ENCODE data around the gene SORCS3.

SORCS3 gene

DNA sequence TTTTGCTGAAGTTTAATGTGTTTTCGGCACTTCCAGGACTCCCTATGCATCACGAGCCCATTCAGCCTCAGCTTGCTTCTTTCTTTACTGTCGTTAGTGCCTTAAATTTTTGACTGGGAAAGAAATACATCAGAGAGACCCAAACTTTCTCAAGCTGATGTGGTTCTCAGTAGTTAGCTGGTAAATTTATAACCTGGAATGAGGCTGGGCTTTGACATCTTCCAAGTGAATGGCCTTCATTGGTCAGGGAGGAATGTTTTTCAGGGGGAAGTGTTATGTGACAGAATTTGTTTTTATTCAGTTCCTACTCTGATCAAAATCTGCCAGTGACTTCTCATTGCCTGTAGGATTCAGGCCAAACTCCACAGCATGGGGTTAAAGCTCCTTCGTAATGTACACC lies 296.9 kb downstream of the SORCS3 start:
- no peak for DNase-seq (ENCODE audit: low read depth)
- H3K4me3 ChIP-seq (ENCODE audit: low read length): no peak overlapping the region
- TF ChIP-seq, protein P1, sequence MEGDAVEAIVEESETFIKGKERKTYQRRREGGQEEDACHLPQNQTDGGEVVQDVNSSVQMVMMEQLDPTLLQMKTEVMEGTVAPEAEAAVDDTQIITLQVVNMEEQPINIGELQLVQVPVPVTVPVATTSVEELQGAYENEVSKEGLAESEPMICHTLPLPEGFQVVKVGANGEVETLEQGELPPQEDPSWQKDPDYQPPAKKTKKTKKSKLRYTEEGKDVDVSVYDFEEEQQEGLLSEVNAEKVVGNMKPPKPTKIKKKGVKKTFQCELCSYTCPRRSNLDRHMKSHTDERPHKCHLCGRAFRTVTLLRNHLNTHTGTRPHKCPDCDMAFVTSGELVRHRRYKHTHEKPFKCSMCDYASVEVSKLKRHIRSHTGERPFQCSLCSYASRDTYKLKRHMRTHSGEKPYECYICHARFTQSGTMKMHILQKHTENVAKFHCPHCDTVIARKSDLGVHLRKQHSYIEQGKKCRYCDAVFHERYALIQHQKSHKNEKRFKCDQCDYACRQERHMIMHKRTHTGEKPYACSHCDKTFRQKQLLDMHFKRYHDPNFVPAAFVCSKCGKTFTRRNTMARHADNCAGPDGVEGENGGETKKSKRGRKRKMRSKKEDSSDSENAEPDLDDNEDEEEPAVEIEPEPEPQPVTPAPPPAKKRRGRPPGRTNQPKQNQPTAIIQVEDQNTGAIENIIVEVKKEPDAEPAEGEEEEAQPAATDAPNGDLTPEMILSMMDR (IDR thresholded peaks at IDR 0.05; ENCODE audit: insufficient read depth, low read depth, low read length, missing control alignments): no peak

- no peak for DNase-seq (ENCODE audit: low read depth)
- no peak overlapping the region for H3K4me3 ChIP-seq (ENCODE audit: low read length)
- TF ChIP-seq, protein P1 (IDR thresholded peaks at IDR 0.05; ENCODE audit: insufficient read depth, low read depth, low read length, missing control alignments): no peak
Observed at GRCh38 chr10:104941662-104942061, 300.6 kb downstream of the SORCS3 start.

GRCh38 chr10:104947314-104947713 lies 306.2 kb downstream of the SORCS3 start:
- TF ChIP-seq, protein P1 (IDR thresholded peaks at IDR 0.05; ENCODE audit: insufficient read depth, low read depth, low read length, missing control alignments): no peak
- no peak for DNase-seq (ENCODE audit: low read depth)
- no peak overlapping the region for H3K4me3 ChIP-seq (ENCODE audit: low read length)

DNA sequence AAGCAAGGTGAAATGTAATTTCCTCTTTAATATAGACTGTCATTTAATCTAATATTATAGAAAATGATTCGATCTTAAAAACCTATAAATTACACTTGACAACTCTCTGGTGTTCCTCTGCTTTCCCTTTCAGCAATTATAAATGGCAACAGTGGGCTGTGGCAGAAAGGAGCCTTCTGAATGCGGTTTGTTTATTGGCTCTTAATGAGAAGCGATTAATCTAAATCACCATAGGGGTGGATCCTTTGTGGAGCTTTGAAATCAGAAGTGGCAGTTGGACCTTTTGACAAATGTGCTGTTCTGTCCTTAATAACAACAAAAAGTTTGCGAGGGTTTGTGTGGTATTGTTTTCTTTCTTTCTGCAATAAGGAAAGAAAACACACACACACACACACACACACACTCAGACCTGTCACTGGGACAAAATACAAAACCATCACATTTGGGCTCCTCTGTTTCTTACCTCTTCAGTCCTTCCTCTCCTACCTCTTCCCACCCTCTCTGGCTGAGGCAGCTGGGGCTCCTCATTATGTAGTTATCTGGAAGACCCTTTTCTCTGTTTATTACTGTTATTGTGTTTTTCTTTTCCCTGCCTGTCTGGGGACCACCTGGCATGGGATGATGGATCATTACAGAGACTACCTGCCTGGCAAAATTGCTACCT lies 316.2 kb downstream of the SORCS3 start:
- DNase-seq (ENCODE audit: low read depth): no peak
- no peak overlapping the region for H3K4me3 ChIP-seq (ENCODE audit: low read length)
- TF ChIP-seq, protein P1 (IDR thresholded peaks at IDR 0.05; ENCODE audit: insufficient read depth, low read depth, low read length, missing control alignments): no peak

DNA sequence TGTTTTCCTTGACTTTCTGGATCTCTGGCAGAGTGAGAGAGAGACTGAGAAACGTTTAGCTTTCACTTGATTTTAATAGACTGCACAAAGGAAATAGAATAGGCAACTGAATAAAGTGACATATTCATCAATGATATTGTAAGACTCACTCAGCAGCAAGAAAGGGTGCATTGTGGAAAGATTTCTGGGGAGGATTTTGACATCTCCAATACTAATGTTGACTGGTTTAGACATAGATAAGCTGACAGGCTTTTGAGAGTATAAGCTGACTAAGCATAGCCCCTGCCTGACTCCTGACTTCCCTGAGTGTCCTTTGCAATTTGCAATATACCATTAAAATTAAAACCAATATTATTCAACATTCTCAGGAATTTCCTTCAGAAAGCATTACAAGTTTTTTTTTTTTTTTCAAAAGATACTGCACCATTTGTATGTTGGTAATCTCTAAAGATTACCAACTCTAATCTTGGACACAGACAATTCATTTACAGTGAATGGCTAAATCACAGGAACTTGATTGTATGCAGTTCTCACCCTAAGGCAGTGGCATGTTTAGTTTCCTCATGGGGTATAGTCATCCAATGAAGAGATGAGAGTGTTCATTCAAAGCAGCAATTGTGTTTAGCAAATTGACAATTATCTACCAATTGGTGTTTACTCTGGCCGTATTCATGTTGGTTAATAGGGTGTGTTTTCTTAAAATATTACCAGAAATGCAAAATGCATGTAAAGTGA lies 325.6 kb downstream of the SORCS3 start:
- DNase-seq (ENCODE audit: low read depth): no peak
- TF ChIP-seq, protein P1 (IDR thresholded peaks at IDR 0.05; ENCODE audit: insufficient read depth, low read depth, low read length, missing control alignments): no peak

DNA sequence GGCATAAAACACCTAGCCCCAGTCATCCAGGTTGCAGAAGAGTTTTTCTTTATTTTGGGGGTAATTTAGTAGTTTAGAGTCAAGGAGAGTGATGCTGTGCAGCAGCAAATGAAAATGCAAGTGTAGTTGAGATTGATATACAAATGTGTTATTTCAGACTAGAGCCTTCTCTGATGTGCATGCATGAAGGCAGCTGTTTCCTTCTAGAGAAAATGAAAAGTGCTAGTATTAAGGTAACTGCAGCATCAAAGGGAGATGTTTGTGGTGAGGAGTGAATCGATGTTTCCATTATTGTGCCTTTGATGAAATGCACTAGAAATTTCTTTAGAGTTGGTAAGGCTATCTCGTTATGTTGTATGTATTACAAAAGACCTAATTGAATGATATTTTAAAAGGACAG lies 339.3 kb downstream of the SORCS3 start:
- DNase-seq (ENCODE audit: low read depth): no peak
- no peak overlapping the region for H3K4me3 ChIP-seq (ENCODE audit: low read length)
- TF ChIP-seq, protein P1 (IDR thresholded peaks at IDR 0.05; ENCODE audit: insufficient read depth, low read depth, low read length, missing control alignments): no peak

More for the DNA sequence above, 325.6 kb downstream of the SORCS3 start:
- no peak overlapping the region for H3K4me3 ChIP-seq (ENCODE audit: low read length)

Data from epithelial cell of esophagus (primary cell).